Measurements from ENCODE around the gene DYRK1A.

DYRK1A gene

DNA sequence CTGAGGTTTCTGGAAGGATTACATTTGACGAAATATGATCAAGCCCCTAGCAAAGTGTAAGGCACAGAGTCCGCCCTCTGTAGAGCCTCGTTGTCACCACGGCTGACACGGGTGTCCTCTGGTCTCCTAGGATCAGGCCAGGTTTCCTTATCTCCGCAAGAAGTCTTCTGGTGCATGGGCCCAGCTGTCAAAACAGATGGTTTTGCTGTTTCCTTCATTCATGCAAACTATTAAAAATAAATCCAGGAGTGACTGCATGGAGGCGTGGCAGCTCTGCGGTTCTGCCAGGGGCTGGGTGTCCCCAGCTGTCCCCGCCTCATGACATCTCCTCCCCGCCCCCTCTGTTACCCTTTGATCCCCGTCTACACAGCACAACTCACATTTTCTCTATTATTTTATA is 209.0 kb downstream of the DYRK1A start:
- no peak overlapping the region for H3K9ac ChIP-seq (ENCODE audit: insufficient read length)
- DNase-seq (ENCODE audit: low read depth, low spot score), result no peak
- H3K9me3 ChIP-seq (ENCODE audit: low read depth, low read length), result no peaks in the 10 kb centered on the region
- TF ChIP-seq FOXP2 (optimal IDR thresholded peaks at IDR 0.05; ENCODE audit: control extremely low read depth, extremely low read length, insufficient read depth) (no peak), EZH2 (IDR thresholded peaks at IDR 0.05) (no peak), POLR2AphosphoS5 (IDR thresholded peaks at IDR 0.05; ENCODE audit: borderline replicate concordance, low read depth, low read length) (no peak)
- H3K36me3 ChIP-seq (ENCODE audit: insufficient read depth, low read length), result no peaks in the 10 kb centered on the region
- no peak overlapping the region for H3K27ac ChIP-seq
- H3K4me3 ChIP-seq, result no peak overlapping the region
